Ovary (tissue), 9 donors: ENCODE results near the gene SUCLG1. TPM values are rescaled to one million over a fixed set of nuclear protein-coding genes. Genes with fewer than 3 reads are reported as not detected.

Experiments
- DNase-seq, 5 donors: peaks; one replicate each; pipeline ENCODE4 v3.0.0-alpha.2; 2019 to 2020
- H3K27ac ChIP-seq, 2 donors: fragments of 200-600 bp; one replicate each; pipeline versions ENCODE4 v1.5.1 to v1.8.0; 2019 to 2022
- H3K27me3 ChIP-seq: fragments of 200-600 bp; one replicate; pipeline ENCODE4 v1.8.0; 2022
- H3K36me3 ChIP-seq: fragments of 200-600 bp; sonication (generic); one replicate; pipeline ENCODE4 v1.5.1; 2019
- H3K4me1 ChIP-seq: one replicate; pipeline ENCODE4 v1.8.1; 2013; ENCODE audit warnings: mild to moderate bottlenecking, moderate library complexity; ENCODE audit not compliant: insufficient read depth
- H3K4me3 ChIP-seq: fragments of 200-600 bp; sonication (generic); one replicate; pipeline ENCODE4 v1.5.1; 2017
- H3K9me3 ChIP-seq, 2 donors: fragments of 200-600 bp in 1 of 2; sonication (generic) in 1 of 2; one replicate each; pipeline versions ENCODE4 v1.5.1 to v1.8.1; 2013 to 2019; ENCODE audit warnings: mild to moderate bottlenecking in 1 of 2, moderate library complexity in 1 of 2
- CTCF ChIP-seq, 3 donors: fragments of 450-650 bp in 2 of 3; fragments of 200-600 bp in 1 of 3; IDR thresholded peaks; one replicate each; pipeline versions ENCODE4 v1.5.1 to v1.8.0; 2016 to 2022; ENCODE audit warnings: antibody characterized with exemption in 3 of 3, mild to moderate bottlenecking in 1 of 3
- EP300 ChIP-seq: sonication (generic); formaldehyde crosslinking; IDR thresholded peaks from one replicate; pipeline ENCODE4 v1.6.1; 2017; ENCODE audit warnings: antibody characterized with exemption
- POLR2A ChIP-seq: fragments of 450-650 bp; IDR thresholded peaks from one replicate; pipeline ENCODE4 v1.6.1; 2017; ENCODE audit warnings: antibody characterized with exemption, mild to moderate bottlenecking, moderate library complexity
- WGBS, 3 donors: extraction: QIAGEN DNeasy Blood & Tissue Kit in 1 of 3; methylation state at CpG; one replicate each; pipeline versions ENCODE4 v1.1.5 to v1.1.7; 2013 to 2017; 5-methylcytosine and 5-hydroxymethylcytosine counted together
- intact Hi-C, 4 donors: fragments of 100-400 bp; cut with DNase I; formaldehyde crosslinking; loops; one replicate each; pipeline versions ENCODE4 v1.11.0 to v1.15.1; 2022 to 2023
- polyA plus RNA-seq, 2 donors: library from polyadenylated mRNA; stranded (reverse); fragments of 200-250 nt in 1 of 2; fragments of 350-450 nt in 1 of 2; fragmentation: Illumina TruSeq in 1 of 2; extraction: RNeasy Lipid Tissue Mini Kit (QIAGEN cat#74804) in 1 of 2; gene quantifications; one replicate each; pipeline ENCODE4 v1.2.3, GENCODE V29; 2013 to 2014
- total RNA-seq, 7 donors: library from RNA; depleted of rRNA in 2 of 7; stranded (reverse); fragments of >200 nt in 2 of 7; fragmentation: NEBNext Ultra II Directional in 3 of 7; extraction: Animal tissue kit (Norgen Biotek cat#: 25700) in 3 of 7; gene quantifications; one replicate each; pipeline versions ENCODE4 v1.1.0 to v1.2.4, GENCODE V29; 2016 to 2023
- donor health status: DM: no; HTN: no; CAD: no; lungs with moderate emphysema.
- donor health status: DM: no; HTN: no; CAD: no.
- donor health status: Bipolar disorder and iron deficiency.
- donor health status: DM: yes; HTN: yes; CAD: no.
- donor health status: DM: no; HTN: no; CAD: no.
- donor health status: DM: yes; HTN: yes; CAD: no.

SUCLG1 gene
- total and polyA plus RNA-seq, 9 donors: 33.4 to 111 (median 56.4) TPM

GRCh38 chr2:84459944-84460429, 907 bp upstream of the SUCLG1 start:
- Histone ChIP-seq H3K4me1 (peaks cover 6% of the 10 kb centered on the region), H3K4me3 (peak overlapping the region; percentile 93), H3K9me3 (no peaks in the 10 kb centered on the region), H3K27ac (no peak overlapping the region), H3K27me3 (no peaks in the 10 kb centered on the region), H3K36me3 (no peaks in the 10 kb centered on the region)
- intact Hi-C loops: no loop called here
- TF ChIP-seq EP300: no peak
- DNase-seq: no peak
- 5 to 15% (median 10%) methylated on average over 4 of the region's 4 CpGs for WGBS, 3 donors

GRCh38 chr2:84458551-84459017, 496 bp downstream of the SUCLG1 start:
- intact Hi-C loops: no loop called here
- Histone ChIP-seq H3K4me3 (peak overlapping the region; percentile 93), H3K9me3 (no peaks in the 10 kb centered on the region), H3K36me3 (no peaks in the 10 kb centered on the region), H3K27me3 (no peaks in the 10 kb centered on the region), H3K4me1 (peaks cover 8% of the 10 kb centered on the region), H3K27ac (peak overlapping the region; percentile 65 to 74)
- WGBS, 3 donors: 0 to 1% (median 0%) methylated on average over 16 of the region's 16 CpGs
- TF ChIP-seq POLR2A (no peak), CTCF (IDR thresholded peaks at IDR 0.05) (no peak), EP300 (no peak)
- DNase-seq: peak in 1 of 5 donors; percentile 16

GRCh38 chr2:84457686-84458085, 1.4 kb downstream of the SUCLG1 start:
- Histone ChIP-seq H3K4me3 (peak overlapping the region; percentile 93), H3K27ac (no peak overlapping the region), H3K27me3 (no peaks in the 10 kb centered on the region), H3K9me3 (no peaks in the 10 kb centered on the region), H3K36me3 (no peaks in the 10 kb centered on the region), H3K4me1 (peaks cover 8% of the 10 kb centered on the region)
- TF ChIP-seq EP300 (no peak), POLR2A (no peak), CTCF (IDR thresholded peaks at IDR 0.05) (no peak)
- DNase-seq: no peak
- intact Hi-C loops: no loop called here
- 68 to 76% (median 73%) methylated on average over 2 of the region's 2 CpGs for WGBS, 3 donors

GRCh38 chr2:84456156-84456555, 2.9 kb downstream of the SUCLG1 start:
- H3K9me3 ChIP-seq: no peaks in the 10 kb centered on the region
- no peak overlapping the region for H3K27ac ChIP-seq
- no peak for DNase-seq
- intact Hi-C loops: no loop called here
- peaks cover 8% of the 10 kb centered on the region for H3K4me1 ChIP-seq
- no peak overlapping the region for H3K4me3 ChIP-seq
- no peaks in the 10 kb centered on the region for H3K36me3 ChIP-seq
- TF ChIP-seq CTCF (IDR thresholded peaks at IDR 0.05) (no peak), POLR2A (no peak), EP300 (no peak)
- 64 to 70% (median 68%) methylated on average over 4 of the region's 4 CpGs for WGBS, 3 donors
- no peaks in the 10 kb centered on the region for H3K27me3 ChIP-seq

- Histone ChIP-seq H3K4me1 (peaks cover 9% of the 10 kb centered on the region), H3K4me3 (no peak overlapping the region), H3K27me3 (no peaks in the 10 kb centered on the region), H3K36me3 (no peaks in the 10 kb centered on the region), H3K9me3 (no peaks in the 10 kb centered on the region), H3K27ac (no peak overlapping the region)
- DNase-seq: no peak
- 92 to 97% (median 95%) methylated on average over 2 of the region's 2 CpGs for WGBS, 3 donors
- no peak for TF ChIP-seq CTCF (IDR thresholded peaks at IDR 0.05)
- intact Hi-C loops: no loop called here
Observed at GRCh38 chr2:84454581-84454980, 4.5 kb downstream of the SUCLG1 start.
